ENCODE results near the gene ANK3.

Gene ANK3

GRCh38 chr10:60389413-60390025, at the start of gene ANK3:
Gene ANK3, minus strand, starts transcription at chr10:60389875. Its CDS starts 337 bp downstream, at chr10:60389538.
- no peak for DNase-seq (ENCODE audit: low read depth)

DNA sequence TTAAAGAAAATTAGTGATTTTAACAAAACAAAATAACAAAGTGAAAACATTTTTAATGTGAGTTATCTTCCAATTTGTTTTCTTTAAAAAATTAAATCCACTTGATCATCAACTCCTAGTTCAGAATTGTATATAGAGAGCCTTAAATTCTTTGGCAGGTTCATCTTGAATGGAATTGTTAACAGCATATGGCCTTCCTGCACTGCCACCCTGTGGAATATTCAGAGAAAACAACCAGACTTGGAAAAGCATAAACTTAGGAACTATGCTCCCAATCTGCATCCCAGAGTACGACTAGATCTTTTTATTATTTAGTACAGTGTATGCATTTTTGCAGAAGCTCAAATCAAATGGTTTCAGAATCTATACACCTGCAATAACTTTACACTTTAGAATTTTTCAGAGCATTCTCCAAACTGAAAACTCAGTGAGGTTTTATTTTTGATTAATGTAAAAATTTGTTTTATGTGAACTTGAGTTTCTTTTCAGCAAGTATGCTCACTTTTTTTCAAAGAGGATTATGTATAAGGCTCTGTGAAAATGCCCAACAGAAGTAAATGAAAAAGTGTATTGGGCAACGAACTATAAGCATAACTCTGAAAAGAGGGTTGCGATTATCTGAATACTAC, 44.9 kb upstream of the ANK3 start:
- DNase-seq (ENCODE audit: low read depth), result no peak

- DNase-seq (ENCODE audit: low read depth), result no peak
These were observed 44.0 kb upstream of the ANK3 start for GRCh38 chr10:60433684-60434083.

- no peak for DNase-seq (ENCODE audit: low read depth)
These were observed 41.3 kb upstream of the ANK3 start for GRCh38 chr10:60430836-60431597.

- no peak for DNase-seq (ENCODE audit: low read depth)
These were observed 40.3 kb upstream of the ANK3 start for GRCh38 chr10:60430017-60430416.

- no peak for DNase-seq (ENCODE audit: low read depth)
These were observed 39.6 kb upstream of the ANK3 start for GRCh38 chr10:60429084-60429849.

DNA sequence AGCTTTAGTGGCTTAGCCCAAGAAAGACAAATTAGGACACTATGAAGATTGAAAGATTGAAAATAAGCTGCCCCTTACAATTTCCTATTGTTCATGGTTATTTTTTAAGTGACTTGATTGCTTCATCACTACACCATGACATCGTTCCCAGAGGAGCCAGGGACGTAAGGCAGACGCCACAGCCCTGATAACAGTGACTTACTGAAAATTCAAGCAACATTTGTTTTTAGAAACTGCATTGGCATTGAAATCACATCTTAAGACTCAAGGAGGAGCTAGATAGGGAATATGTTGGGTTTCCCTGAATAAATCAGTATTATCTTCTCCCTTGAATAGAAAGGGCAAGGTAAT, 38.7 kb upstream of the ANK3 start:
- no peak for DNase-seq (ENCODE audit: low read depth)

DNA sequence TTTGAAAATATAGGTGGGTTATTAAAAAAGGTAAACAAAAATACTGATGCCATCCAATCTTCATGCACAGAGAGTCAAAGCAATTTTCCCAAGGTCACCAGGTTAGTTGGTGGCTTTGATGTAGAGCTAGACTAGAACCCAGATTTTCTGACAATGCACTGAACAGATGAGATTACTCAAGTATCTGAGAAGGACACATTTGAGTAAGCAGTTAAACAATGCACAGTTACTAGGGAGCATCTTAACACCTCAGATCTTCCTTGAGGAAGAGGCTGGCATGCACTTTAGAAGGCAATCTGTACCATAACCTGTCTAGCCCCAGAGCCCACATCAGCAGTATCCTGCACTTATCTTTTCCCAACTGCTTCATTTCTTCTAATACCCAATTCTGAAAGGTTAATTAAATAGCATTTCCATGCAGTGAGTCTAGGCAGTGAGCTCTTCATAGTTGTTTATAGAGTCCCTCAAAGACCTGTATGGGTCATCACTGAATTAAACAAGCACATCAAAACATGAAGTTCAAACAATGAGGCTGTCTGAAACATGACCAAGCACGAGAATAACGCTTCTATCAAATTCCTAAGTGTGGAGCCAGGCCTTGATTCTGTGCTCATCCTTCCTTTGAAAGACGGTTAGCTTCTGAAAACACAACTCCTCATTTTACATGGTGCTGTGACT, 38.2 kb upstream of the ANK3 start:
- no peak for DNase-seq (ENCODE audit: low read depth)

DNA sequence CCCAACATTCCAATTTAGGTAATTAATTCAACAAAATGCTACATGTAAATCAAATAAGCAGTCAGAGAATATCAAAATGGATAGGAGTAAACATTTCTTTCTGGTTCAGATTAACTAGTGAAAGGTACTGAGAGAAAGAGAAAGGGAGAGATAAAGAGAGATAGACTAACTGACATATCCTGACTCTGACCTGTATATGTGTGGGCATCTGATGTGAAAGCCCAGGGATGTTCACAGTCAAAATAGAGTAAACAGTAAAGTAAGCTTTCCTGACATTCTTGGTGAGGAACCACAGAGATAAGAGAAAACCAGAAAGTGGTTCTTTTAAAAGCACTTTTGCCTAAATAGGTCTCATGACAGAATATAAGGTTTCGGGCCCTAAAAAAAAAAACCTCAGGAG, 37.5 kb upstream of the ANK3 start:
- DNase-seq (ENCODE audit: low read depth), result no peak

DNA sequence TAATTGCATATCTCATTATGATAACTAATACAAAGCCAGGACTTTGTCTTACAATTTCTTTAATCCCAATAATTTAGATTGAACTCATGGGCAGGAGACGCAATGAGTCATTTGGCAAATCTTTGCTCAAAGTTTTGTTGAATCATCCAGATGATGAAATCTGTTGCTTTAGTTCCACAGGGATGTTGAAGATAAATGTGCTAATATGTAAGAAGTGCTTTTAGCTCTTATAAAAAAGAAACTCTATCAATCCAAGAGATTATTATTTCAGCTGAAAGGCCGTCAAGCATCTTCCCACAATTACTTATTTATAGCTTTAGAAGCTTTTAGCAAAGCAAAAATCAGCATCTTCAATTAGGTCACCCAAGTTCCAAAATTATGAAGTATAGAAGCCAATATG, 36.8 kb upstream of the ANK3 start:
- no peak for DNase-seq (ENCODE audit: low read depth)

DNA sequence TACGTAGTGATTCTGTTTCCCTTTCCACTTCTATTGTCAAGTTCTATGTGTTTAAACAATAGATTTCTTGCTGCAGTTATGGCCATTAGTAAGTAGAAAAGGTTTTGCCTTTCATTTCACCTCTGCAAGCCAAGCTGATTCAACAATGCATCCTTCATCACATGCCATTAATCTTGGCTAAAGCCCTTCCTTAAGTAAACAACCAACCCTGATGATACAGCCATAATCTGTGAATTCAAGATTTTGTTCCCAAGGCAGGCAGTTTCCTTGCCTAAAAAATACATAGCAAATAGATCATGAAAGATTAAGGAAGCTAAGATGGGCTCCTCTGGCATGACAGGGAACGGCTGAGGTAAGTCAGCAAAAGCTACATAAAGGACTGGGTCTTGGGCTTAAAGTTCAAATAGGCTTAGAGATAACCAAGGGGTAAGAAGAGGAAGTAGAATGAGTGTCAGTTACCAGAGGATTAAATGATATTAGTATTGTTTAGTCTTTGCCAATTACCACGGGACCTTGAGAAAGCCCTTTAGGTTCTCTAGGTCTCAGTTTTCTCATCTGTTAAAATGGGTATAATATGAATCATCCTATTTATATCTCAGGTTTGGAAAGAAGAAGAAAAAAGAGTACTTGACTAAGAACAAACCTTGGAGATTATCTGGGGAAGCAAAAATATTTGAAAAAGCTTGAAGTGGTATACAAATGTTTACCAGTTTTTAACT, 35.9 kb upstream of the ANK3 start:
- DNase-seq (ENCODE audit: low read depth), result no peak

DNA sequence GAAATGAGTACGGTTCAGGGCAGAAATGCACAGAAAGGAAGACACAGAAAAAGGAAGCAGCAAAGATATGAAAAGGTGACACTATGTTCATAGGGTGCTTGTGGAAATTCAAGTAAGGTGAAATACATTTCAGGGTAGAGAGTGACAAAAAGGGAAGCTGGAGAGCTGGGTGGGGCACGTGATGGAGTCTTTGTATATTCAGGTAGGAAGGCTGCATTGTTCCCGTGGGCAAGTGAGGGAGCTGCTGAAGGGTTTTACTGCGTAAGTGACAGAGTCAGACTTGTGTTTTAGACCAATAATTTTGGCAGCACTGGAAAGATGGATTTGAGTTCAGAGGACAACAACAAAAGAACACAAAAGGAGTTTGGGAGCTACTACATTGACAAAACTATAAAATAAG, 35.3 kb upstream of the ANK3 start:
- DNase-seq (ENCODE audit: low read depth), result no peak

GRCh38 chr10:60423920-60424319, 34.2 kb upstream of the ANK3 start:
- no peak for DNase-seq (ENCODE audit: low read depth)

GRCh38 chr10:60422809-60423208, 33.1 kb upstream of the ANK3 start:
- DNase-seq (ENCODE audit: low read depth), result no peak

GRCh38 chr10:60420991-60421894, 31.6 kb upstream of the ANK3 start:
- DNase-seq (ENCODE audit: low read depth), result no peak

GRCh38 chr10:60419249-60419648, 29.6 kb upstream of the ANK3 start:
- no peak for DNase-seq (ENCODE audit: low read depth)

DNA sequence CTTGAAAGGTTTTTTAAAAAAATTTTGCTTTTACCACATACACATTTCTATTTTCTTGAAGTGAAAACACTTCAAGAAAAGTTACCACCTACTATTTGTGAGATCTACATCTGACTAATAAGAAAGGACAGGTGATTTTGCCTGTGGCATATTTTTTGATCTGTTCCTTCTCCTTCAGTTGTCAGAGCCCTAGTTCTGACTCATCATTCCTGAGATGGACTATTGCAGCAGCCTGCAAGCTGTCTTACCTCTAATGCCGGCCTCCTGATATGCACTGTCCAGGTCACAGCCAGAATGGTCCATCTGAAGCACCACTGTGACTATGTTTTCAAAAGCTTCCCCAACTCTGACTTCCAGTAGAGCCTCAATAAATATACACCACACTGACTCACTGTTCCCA, 28.2 kb upstream of the ANK3 start:
- DNase-seq (ENCODE audit: low read depth), result no peak

DNA sequence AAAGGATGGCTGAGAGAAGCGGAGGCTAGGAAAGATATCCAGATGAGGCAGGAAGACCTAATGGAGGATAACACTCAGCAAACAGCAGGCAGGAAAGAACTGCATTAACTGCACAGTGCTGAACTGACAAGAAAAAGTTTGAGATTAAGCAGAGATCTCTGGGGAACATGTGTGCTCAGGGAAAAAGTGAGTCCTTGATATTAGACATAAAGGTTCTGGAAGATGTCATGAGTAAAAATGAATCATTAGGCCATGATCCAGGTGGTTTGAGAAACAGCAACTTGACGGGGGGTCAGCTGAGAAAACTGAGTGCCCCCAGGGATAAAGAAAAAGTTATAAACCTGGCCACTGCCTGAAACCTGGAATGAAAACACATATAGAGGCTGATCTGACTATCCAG, 27.3 kb upstream of the ANK3 start:
- DNase-seq (ENCODE audit: low read depth), result no peak

DNA sequence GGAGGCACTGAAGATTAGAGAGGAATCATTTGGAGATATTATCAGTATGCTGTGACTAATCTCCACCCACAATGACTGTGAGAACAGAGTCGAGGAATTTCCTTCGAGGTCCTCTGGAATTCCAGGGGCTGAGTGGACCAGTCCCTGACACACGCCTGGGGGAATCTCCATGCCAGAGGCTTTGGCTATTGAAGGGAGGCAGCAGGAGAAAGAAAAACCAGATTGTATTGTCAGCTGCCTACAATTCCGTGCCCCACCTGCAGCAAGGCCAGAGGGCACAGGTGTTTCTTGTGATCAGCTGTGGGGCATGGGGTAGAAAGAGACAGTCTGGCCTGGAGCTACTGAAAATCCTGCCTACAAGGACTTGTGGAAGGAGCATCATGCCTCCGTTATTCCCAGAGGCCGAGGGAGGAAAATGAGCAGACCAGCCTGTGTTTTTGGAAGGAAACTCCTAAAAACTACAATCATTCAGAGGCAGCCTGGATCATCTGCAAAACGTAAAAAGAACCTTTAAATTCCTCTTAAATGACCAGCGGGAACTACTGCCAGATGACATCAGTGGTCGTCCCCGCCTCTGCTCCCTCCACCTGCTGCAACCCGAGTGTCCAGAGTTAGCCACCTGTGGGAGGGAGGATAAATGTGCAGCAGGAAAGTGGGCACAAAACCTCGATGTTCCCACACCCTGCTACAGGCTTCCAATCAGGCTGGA, 25.4 kb upstream of the ANK3 start:
- DNase-seq (ENCODE audit: low read depth), result no peak

GRCh38 chr10:60414111-60414510, 24.4 kb upstream of the ANK3 start:
- DNase-seq (ENCODE audit: low read depth), result no peak

Measured in activated T-cell treated with anti-CD3 and anti-CD28 coated beads for 24 hours (primary cell).